K562 (cell line): ENCODE results near the gene ARL4D. TPM values are rescaled to one million over a fixed set of nuclear protein-coding genes. Genes with fewer than 3 reads are reported as not detected.

Source experiments
- CHD1 ChIP-seq: fragments of 200-600 bp; sonication (generic); IDR thresholded peaks from one replicate; pipeline ENCODE4 v1.6.1; 2012; ENCODE audit warnings: mild to moderate bottlenecking, moderate library complexity, low read length, inconsistent platforms
- CHD4 ChIP-seq: fragments of 200-600 bp; sonication (generic); IDR thresholded peaks from 3 replicates; pipeline ENCODE4 v1.6.1; 2012; ENCODE audit warnings: low read depth, mild to moderate bottlenecking, mixed read lengths, low read length, inconsistent platforms; ENCODE audit not compliant: insufficient read depth, insufficient replicate concordance, poor library complexity, severe bottlenecking
- CREB1 ChIP-seq, 2 experiments: sonication (generic) in 1 of 2; formaldehyde crosslinking in 1 of 2; IDR thresholded peaks; 2 replicates each; pipeline versions ENCODE4 v1.6.1 to v1.8.0; 2012 to 2022; ENCODE audit warnings: inconsistent platforms in 1 of 2, mild to moderate bottlenecking in 1 of 2, missing genetic modification reagents in 1 of 2, moderate library complexity in 1 of 2
- CREBBP ChIP-seq: IDR thresholded peaks from one replicate; pipeline ENCODE4 v1.6.1; 2012; ENCODE audit warnings: low read depth, mild to moderate bottlenecking, control low read depth, inconsistent platforms, low read length
- E4F1 ChIP-seq: fragments of 250-450 bp; sonication (Bioruptor Pico); IDR thresholded peaks from 2 replicates; pipeline ENCODE4 v1.5.0; 2021; ENCODE audit warnings: mild to moderate bottlenecking, borderline replicate concordance
- FOSL1 ChIP-seq: fragments of 200-800 bp; sonication (Bioruptor generic); conservative IDR thresholded peaks from 2 replicates; pipeline ENCODE4 v1.6.1; 2016; ENCODE audit warnings: missing genetic modification characterization, missing compliant biosample characterization
- HEY1 ChIP-seq: fragments of 250-450 bp; sonication (Bioruptor Pico); IDR thresholded peaks from 2 replicates; pipeline ENCODE4 v1.5.0; 2020; ENCODE audit warnings: mild to moderate bottlenecking, moderate library complexity, borderline replicate concordance
- HMGXB4 ChIP-seq: sonication (generic); formaldehyde crosslinking; IDR thresholded peaks from 2 replicates; pipeline ENCODE4 v1.8.1; 2023; ENCODE audit warnings: mild to moderate bottlenecking, missing genetic modification reagents
- KDM5B ChIP-seq: fragments of 200-600 bp; sonication (generic); IDR thresholded peaks from 2 replicates; pipeline ENCODE4 v1.6.1; 2012; ENCODE audit warnings: low read depth, mild to moderate bottlenecking, moderate library complexity, low read length, control low read depth, inconsistent platforms; ENCODE audit not compliant: insufficient replicate concordance
- MBD1 ChIP-seq: fragments of 250-450 bp; sonication (Bioruptor Pico); IDR thresholded peaks from 2 replicates; pipeline ENCODE4 v1.8.0; 2022; ENCODE audit warnings: inconsistent platforms
- NFIX ChIP-seq: fragments of 250-450 bp; sonication (Bioruptor Pico); IDR thresholded peaks from 2 replicates; pipeline ENCODE4 v1.4.0; 2020; ENCODE audit warnings: low read depth, mild to moderate bottlenecking, moderate library complexity
- NFXL1 ChIP-seq: fragments of 450-650 bp; formaldehyde crosslinking; IDR thresholded peaks from 2 replicates; pipeline ENCODE4 v1.4.0; 2021; ENCODE audit warnings: mild to moderate bottlenecking
- NR2C1 ChIP-seq, 2 experiments: fragments of 450-650 bp; IDR thresholded peaks; 2 replicates each; pipeline ENCODE4 v1.6.1; 2017; ENCODE audit warnings: mild to moderate bottlenecking in 2 of 2, antibody characterized with exemption in 1 of 2, inconsistent platforms in 1 of 2, missing compliant biosample characterization in 1 of 2, missing genetic modification characterization in 1 of 2
- PTTG1 ChIP-seq: fragments of 450-650 bp; IDR thresholded peaks from 2 replicates; pipeline ENCODE4 v1.6.1; 2016; ENCODE audit warnings: low read depth, mild to moderate bottlenecking, missing genetic modification characterization, missing compliant biosample characterization
- RFX1 ChIP-seq: fragments of 450-650 bp; IDR thresholded peaks from 2 replicates; pipeline ENCODE4 v1.6.1; 2016; ENCODE audit warnings: mild to moderate bottlenecking, moderate library complexity
- RFX7 ChIP-seq: fragments of 250-450 bp; sonication (Bioruptor Pico); IDR thresholded peaks from 2 replicates; pipeline ENCODE4 v1.5.1; 2021; ENCODE audit warnings: mild to moderate bottlenecking
- SETDB1 ChIP-seq: IDR thresholded peaks from one replicate; pipeline ENCODE4 v1.6.1; 2012; ENCODE audit warnings: low read length, control low read depth, inconsistent platforms
- SIX5 ChIP-seq, 2 experiments: IDR thresholded peaks; 2 replicates each; pipeline ENCODE4 v1.6.1; 2011; ENCODE audit warnings: low read length in 2 of 2, borderline replicate concordance in 1 of 2, low read depth in 1 of 2, mild to moderate bottlenecking in 1 of 2, moderate library complexity in 1 of 2; ENCODE audit not compliant: insufficient read depth in 1 of 2
- XRCC3 ChIP-seq: fragments of 450-650 bp; IDR thresholded peaks from 2 replicates; pipeline ENCODE4 v1.6.1; 2017; ENCODE audit warnings: mild to moderate bottlenecking, moderate library complexity
- ZC3H8 ChIP-seq: fragments of 450-650 bp; IDR thresholded peaks from 2 replicates; pipeline ENCODE4 v1.6.1; 2017
- ZFP36 ChIP-seq: fragments of 150-350 bp; IDR thresholded peaks from 2 replicates; pipeline ENCODE4 v1.6.1; 2018; ENCODE audit warnings: low read length, low read depth; ENCODE audit not compliant: partially characterized antibody
- ZFX ChIP-seq: sonication (generic); formaldehyde crosslinking; IDR thresholded peaks from 2 replicates; pipeline ENCODE4 v1.8.0; 2022; ENCODE audit warnings: mild to moderate bottlenecking, missing genetic modification reagents, moderate library complexity
- ZNF316 ChIP-seq: fragments of 450-650 bp; IDR thresholded peaks from 2 replicates; pipeline ENCODE4 v1.6.1; 2016
- ZNF75A ChIP-seq: fragments of 450-650 bp; formaldehyde crosslinking; IDR thresholded peaks from 2 replicates; pipeline ENCODE4 v1.4.0; 2020; ENCODE audit warnings: mild to moderate bottlenecking
- ZSCAN29 ChIP-seq: fragments of 450-650 bp; IDR thresholded peaks from 2 replicates; pipeline ENCODE4 v1.6.1; 2017
- polyA plus RNA-seq, 8 experiments: library from polyadenylated mRNA; depleted of rRNA in 4 of 8; stranded (reverse) in 5 of 8; unstranded in 3 of 8; fragments of >200 nt; fragmentation: Nextera tagmentation in 2 of 8; fragmentation: Illumina TruSeq in 1 of 8; extraction: Ambion mirVana in 2 of 8; extraction: Trizol in 1 of 8; gene quantifications; 2 replicates each; pipeline versions ENCODE4 v1.2.1 to v1.2.3, GENCODE V29; 2011 to 2014; ENCODE audit warnings: inconsistent platforms in 1 of 8, missing spikeins in 1 of 8
- total RNA-seq, 7 experiments: library from RNA; depleted of rRNA in 6 of 7; stranded (reverse); fragments of >200 nt in 6 of 7; fragmentation: Illumina TruSeq in 2 of 7; extraction: Trizol in 2 of 7; gene quantifications; 2 replicates each; pipeline versions ENCODE4 v1.2.1 to v1.2.3, GENCODE V29; 2011 to 2021; ENCODE audit warnings: low replicate concordance in 1 of 7

Gene ARL4D
- total and polyA plus RNA-seq, 9 of the 15 experiments (the other 6 are each of a cell fraction or from before 2014, with no cell fraction given): 0.07 to 0.53 (median 0.28) TPM; not detected in 1

- no peak for TF ChIP-seq MBD1 (CRISPR knock-in tag)
- no peak for TF ChIP-seq ZNF316
- no peak for TF ChIP-seq SIX5 (IDR thresholded peaks at IDR 0.05; ENCODE audit: borderline replicate concordance in 1 of 2, insufficient read depth in 1 of 2, low read depth in 1 of 2, low read length in 2 of 2)
- TF ChIP-seq ZC3H8: no peak
- peak; percentile 12 for TF ChIP-seq ZFP36
- TF ChIP-seq E4F1 (CRISPR knock-in tag): no peak
- TF ChIP-seq NR2C1 (IDR thresholded peaks at IDR 0.05): no peak
- TF ChIP-seq NR2C1 (tag; IDR thresholded peaks at IDR 0.05): peak; percentile 37; the same call in 1 of the 2 replicates
- TF ChIP-seq XRCC3: no peak
- no peak for TF ChIP-seq CREBBP
- no peak for TF ChIP-seq ZSCAN29
- no peak for TF ChIP-seq ZNF75A (CRISPR knock-in tag)
- no peak for TF ChIP-seq NFXL1 (CRISPR knock-in tag)
- TF ChIP-seq SETDB1: no peak
- TF ChIP-seq CHD1: no peak
- TF ChIP-seq RFX1: no peak
- TF ChIP-seq FOSL1: peak; percentile 57; the same call in 1 of the 2 replicates
- TF ChIP-seq HMGXB4 (CRISPR knock-in tag): no peak
- no peak for TF ChIP-seq NFIX
- TF ChIP-seq PTTG1 (tag): no peak
- TF ChIP-seq HEY1 (CRISPR knock-in tag): no peak
- TF ChIP-seq KDM5B: no peak
- TF ChIP-seq ZFX (CRISPR knock-in tag): no peak
- no peak for TF ChIP-seq CREB1 (IDR thresholded peaks at IDR 0.05)
- TF ChIP-seq CREB1 (CRISPR knock-in tag; IDR thresholded peaks at IDR 0.05): no peak
- no peak for TF ChIP-seq RFX7 (CRISPR knock-in tag)
- TF ChIP-seq CHD4: no peak
Observed at GRCh38 chr17:43403846-43404245, 5.1 kb downstream of the ARL4D start (continued).
